Measurements from ENCODE around the gene PTPN21. TPM values are rescaled to one million over a fixed set of nuclear protein-coding genes. Genes with fewer than 3 reads are reported as not detected.
A peak's percentile ranks its signal among the peaks of the same experiment; 100 is the strongest.

The PTPN21 gene
- total RNA-seq, 1 experiment from 2014 or later = 15.0 TPM

- DNase-seq (ENCODE audit: low read depth, low spot score) (no peak), ATAC-seq (no peak)
- ChIA-PET POLR2A (no interaction called here), CTCF (no interaction called here)
- in situ Hi-C loops (cut with HindIII; ENCODE audit: low pct_unique_long_range_greater_than_20kb, low sequenced_read_pairs) = no loop called here
- H3K4me1 ChIP-seq (ENCODE audit: control insufficient read depth, insufficient read depth, low read length) = peaks cover 18% of the 10 kb centered on the region
- H3K36me3 ChIP-seq (ENCODE audit: control insufficient read depth, insufficient read depth, low read length) = peaks cover 8% of the 10 kb centered on the region; the same call in 1 of the 2 replicates
- intact Hi-C loops (cut with micrococcal nuclease; ENCODE audit: unreplicated experiment) = loop anchor here (10.0 kb wide), 1 partner anchor 58 kb away; no protein-coding TSS in a partner anchor
- BruUV-seq (replicated peaks) = no TSS peak
- peak overlapping the region; percentile 83; the same call in 1 of the 2 replicates for H3K27ac ChIP-seq (ENCODE audit: low read length)
- H3K27me3 ChIP-seq (ENCODE audit: control insufficient read depth, insufficient read depth, low read length) = no peaks in the 10 kb centered on the region
- no peaks in the 10 kb centered on the region for H3K9me3 ChIP-seq (ENCODE audit: control insufficient read depth, insufficient read depth, low read depth, low read length)
- H3K4me3 ChIP-seq (ENCODE audit: low read depth in 2 of 2, low read length in 2 of 2) = peak overlapping the region in 1 of 2 experiments; percentile 60; a peak in 1 of 4 replicates
- TF ChIP-seq SIN3A (IDR thresholded peaks at IDR 0.05; ENCODE audit: borderline replicate concordance, insufficient read depth, low read depth, low read length) (no peak), CTCF (IDR thresholded peaks at IDR 0.05) (no peak), REST (IDR thresholded peaks at IDR 0.05; ENCODE audit: insufficient read depth in 1 of 2, low read depth in 2 of 2, low read length in 1 of 2) (no peak), POLR2AphosphoS5 (IDR thresholded peaks at IDR 0.05; ENCODE audit: low read depth, low read length) (no peak), TCF7L2 (IDR thresholded peaks at IDR 0.05; ENCODE audit: low read depth, low read length) (no peak)
Measured at GRCh38 chr14:88552876-88553275, 1.9 kb downstream of the PTPN21 start.

GRCh38 chr14:88551980-88552431 lies 2.8 kb downstream of the PTPN21 start:
- in situ Hi-C loops (cut with HindIII; ENCODE audit: low pct_unique_long_range_greater_than_20kb, low sequenced_read_pairs) = no loop called here
- POLR2A ChIA-PET = no interaction called here
- intact Hi-C loops (cut with micrococcal nuclease; ENCODE audit: unreplicated experiment) = loop anchor here (10.0 kb wide), 1 partner anchor 57 kb away; no protein-coding TSS in a partner anchor
- no peak for DNase-seq (ENCODE audit: low read depth, low spot score)
- CTCF ChIA-PET = no interaction called here
- H3K9me3 ChIP-seq (ENCODE audit: control insufficient read depth, insufficient read depth, low read depth, low read length) = no peaks in the 10 kb centered on the region
- no TSS peak for BruUV-seq (replicated peaks)
- peak; percentile 50 for ATAC-seq
- peaks cover 18% of the 10 kb centered on the region for H3K4me1 ChIP-seq (ENCODE audit: control insufficient read depth, insufficient read depth, low read length)
- no peaks in the 10 kb centered on the region for H3K27me3 ChIP-seq (ENCODE audit: control insufficient read depth, insufficient read depth, low read length)
- TF ChIP-seq SIN3A (IDR thresholded peaks at IDR 0.05; ENCODE audit: borderline replicate concordance, insufficient read depth, low read depth, low read length) = no peak
- no peak for TF ChIP-seq TCF7L2 (IDR thresholded peaks at IDR 0.05; ENCODE audit: low read depth, low read length)
- TF ChIP-seq REST (IDR thresholded peaks at IDR 0.05; ENCODE audit: insufficient read depth in 1 of 2, low read depth in 2 of 2, low read length in 1 of 2) = no peak
- no peak for TF ChIP-seq POLR2AphosphoS5 (IDR thresholded peaks at IDR 0.05; ENCODE audit: low read depth, low read length)
- TF ChIP-seq CTCF (IDR thresholded peaks at IDR 0.05) = no peak
- peak overlapping the region; percentile 60 to 72 for H3K4me3 ChIP-seq (ENCODE audit: low read depth in 2 of 2, low read length in 2 of 2)
- peak overlapping the region; percentile 83 for H3K27ac ChIP-seq (ENCODE audit: low read length)
- peaks cover 8% of the 10 kb centered on the region; the same call in 1 of the 2 replicates for H3K36me3 ChIP-seq (ENCODE audit: control insufficient read depth, insufficient read depth, low read length)
